Activated T-helper 17 cell treated with anti-CD3 and anti-CD28 coated beads, Interleukin-2, amount 50 U/mL, for 72 hours (primary cell): ENCODE results near the gene ANP32E. TPM values are rescaled to one million over a fixed set of nuclear protein-coding genes. Genes with fewer than 3 reads are reported as not detected.
A peak's percentile ranks its signal among the peaks of the same experiment; 100 is the strongest.
"Not testable (repeated sequence)": the region's sequence is repeated elsewhere in the genome, so short reads cannot be mapped to it uniquely, and the experiment has no call there.

Experiments
- ATAC-seq: fragments of 150-1000 bp; cut with Tn5 transposase; replicated peaks from 2 replicates; pipeline ENCODE4 v1.10.0; 2021; ENCODE audit warnings: mild to moderate bottlenecking, moderate library complexity
- H3K27ac Mint-ChIP-seq: one replicate; pipeline ENCODE4 v1.8.0; 2022; ENCODE audit warnings: mixed read lengths
- H3K27me3 Mint-ChIP-seq: one replicate; pipeline ENCODE4 v1.8.0; 2022; ENCODE audit warnings: mixed read lengths
- H3K36me3 Mint-ChIP-seq: one replicate; pipeline ENCODE4 v1.8.0; 2022; ENCODE audit warnings: low read depth, mild to moderate bottlenecking, mixed read lengths
- H3K4me1 Mint-ChIP-seq: one replicate; pipeline ENCODE4 v1.8.0; 2022; ENCODE audit warnings: mixed read lengths
- H3K4me3 Mint-ChIP-seq: one replicate; pipeline ENCODE4 v1.8.0; 2022; ENCODE audit warnings: mild to moderate bottlenecking, mixed read lengths
- H3K9me3 Mint-ChIP-seq: one replicate; pipeline ENCODE4 v1.8.0; 2022; ENCODE audit warnings: mixed read lengths
- total RNA-seq, 2 donors: library from RNA; stranded (reverse); gene quantifications; one replicate each; pipeline ENCODE4 v1.2.3, GENCODE V29; 2022

The ANP32E gene
- total RNA-seq, 2 donors from 2014 or later: 162 to 166 TPM

DNA sequence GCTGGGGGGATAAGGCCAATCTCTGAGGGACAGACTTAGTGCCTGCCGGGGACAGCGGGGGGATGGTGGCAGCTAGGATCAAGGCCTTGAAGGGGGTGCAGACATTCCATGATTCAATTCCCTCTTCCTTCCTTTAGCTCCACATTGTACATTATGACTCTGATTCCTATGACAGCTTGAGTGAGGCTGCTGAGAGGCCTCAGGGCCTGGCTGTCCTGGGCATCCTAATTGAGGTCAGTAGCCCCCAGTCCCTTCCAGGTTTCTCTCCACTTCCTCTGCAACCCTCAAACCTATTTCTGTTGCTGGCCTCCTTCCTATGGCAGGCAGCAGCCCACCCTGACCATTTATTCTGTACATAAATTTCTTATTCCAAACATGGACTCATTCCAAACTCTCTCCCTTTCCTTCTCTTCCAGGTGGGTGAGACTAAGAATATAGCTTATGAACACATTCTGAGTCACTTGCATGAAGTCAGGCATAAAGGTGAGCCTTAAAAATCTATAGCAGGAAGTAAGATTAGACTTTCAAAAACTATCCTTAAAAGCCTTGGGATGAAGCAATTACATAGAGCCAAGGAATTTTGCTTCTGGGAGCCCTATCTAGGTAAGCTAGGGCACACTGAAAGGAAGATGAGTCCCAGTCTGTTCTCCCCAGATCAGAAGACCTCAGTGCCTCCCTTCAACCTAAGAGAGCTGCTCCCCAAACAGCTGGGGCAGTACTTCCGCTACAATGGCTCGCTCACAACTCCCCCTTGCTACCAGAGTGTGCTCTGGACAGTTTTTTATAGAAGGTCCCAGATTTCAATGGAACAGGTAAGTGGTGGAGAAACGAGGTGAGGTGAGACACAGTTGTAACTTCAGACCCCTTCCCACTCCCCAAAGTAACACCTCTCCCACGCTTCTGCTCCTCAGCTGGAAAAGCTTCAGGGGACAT, 26.7 kb upstream of the ANP32E start:
- Mint-ChIP-seq H3K27me3 (peaks cover 9% of the 10 kb centered on the region), H3K4me1 (peaks cover 7% of the 10 kb centered on the region), H3K4me3 (no peak overlapping the region), H3K36me3 (peaks cover 34% of the 10 kb centered on the region), H3K9me3 (no peaks in the 10 kb centered on the region), H3K27ac (peak overlapping the region; percentile 12)
- no peak for ATAC-seq

DNA sequence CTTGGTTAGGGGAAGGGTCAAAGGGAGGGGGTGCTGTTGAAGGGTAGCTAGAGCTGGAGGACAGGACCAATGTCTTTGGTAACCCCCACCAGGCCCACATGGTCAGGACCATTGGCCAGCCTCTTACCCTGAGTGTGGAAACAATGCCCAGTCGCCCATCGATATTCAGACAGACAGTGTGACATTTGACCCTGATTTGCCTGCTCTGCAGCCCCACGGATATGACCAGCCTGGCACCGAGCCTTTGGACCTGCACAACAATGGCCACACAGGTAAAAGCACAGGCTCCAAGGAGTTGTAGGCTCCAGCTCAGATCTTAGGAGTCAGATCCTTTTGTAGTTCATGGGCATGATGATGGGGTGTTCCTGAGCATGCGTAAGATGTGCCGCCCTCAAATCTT, 25.5 kb upstream of the ANP32E start:
- no peaks in the 10 kb centered on the region for H3K9me3 Mint-ChIP-seq
- no peak for ATAC-seq
- H3K36me3 Mint-ChIP-seq: peaks cover 21% of the 10 kb centered on the region
- peaks cover under 1% of the 10 kb centered on the region for H3K4me1 Mint-ChIP-seq
- no peak overlapping the region for H3K4me3 Mint-ChIP-seq
- no peak overlapping the region for H3K27ac Mint-ChIP-seq
- H3K27me3 Mint-ChIP-seq: peaks cover 19% of the 10 kb centered on the region

DNA sequence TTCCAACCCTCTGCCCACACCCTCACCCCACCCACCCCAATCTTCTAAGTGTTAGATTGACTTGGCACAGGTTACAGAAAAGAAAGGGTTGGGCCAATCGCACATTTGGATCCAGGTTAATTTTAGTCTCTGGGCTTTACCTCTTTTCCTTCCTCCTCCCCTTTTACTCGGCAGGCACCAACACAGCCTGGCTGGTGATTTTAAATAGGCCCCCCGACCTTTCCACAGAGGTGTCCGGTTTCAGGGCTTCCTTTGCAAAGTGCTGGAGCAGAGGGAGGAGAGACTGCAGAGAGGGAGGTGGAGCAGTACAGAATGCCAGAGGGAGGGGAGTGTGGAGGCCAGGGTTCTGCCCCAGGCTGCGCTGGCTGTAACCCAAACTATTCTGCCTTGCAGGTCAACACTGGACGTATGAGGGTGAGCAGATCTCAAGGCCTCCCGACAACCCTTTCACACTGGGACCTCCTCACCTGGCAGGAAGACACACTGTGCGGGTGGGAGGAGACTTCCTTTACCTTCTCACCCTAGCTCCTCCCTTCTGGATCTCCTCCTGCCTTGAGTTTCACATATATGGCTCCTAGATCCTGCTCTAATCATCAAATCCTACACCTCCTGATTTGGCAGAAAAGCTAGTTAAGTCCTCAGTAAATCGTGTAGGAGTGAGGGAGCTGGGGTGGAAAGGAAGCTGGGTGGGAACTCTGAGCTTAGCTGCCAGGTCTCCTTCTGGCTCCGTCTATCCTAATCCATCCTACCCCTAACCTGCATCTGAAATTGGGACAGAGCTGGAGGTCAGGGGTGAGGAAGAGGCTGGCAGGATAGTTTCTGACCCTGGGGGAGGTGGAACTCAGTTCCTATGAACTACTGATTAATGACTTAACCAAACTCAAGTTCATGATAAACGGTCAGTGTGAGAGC, 24.1 kb upstream of the ANP32E start:
- no peak overlapping the region for H3K4me3 Mint-ChIP-seq
- peaks cover 12% of the 10 kb centered on the region for H3K4me1 Mint-ChIP-seq
- H3K9me3 Mint-ChIP-seq: no peaks in the 10 kb centered on the region
- peaks cover 8% of the 10 kb centered on the region for H3K36me3 Mint-ChIP-seq
- no peak overlapping the region for H3K27ac Mint-ChIP-seq
- no peak for ATAC-seq
- H3K27me3 Mint-ChIP-seq: peaks cover 23% of the 10 kb centered on the region

DNA sequence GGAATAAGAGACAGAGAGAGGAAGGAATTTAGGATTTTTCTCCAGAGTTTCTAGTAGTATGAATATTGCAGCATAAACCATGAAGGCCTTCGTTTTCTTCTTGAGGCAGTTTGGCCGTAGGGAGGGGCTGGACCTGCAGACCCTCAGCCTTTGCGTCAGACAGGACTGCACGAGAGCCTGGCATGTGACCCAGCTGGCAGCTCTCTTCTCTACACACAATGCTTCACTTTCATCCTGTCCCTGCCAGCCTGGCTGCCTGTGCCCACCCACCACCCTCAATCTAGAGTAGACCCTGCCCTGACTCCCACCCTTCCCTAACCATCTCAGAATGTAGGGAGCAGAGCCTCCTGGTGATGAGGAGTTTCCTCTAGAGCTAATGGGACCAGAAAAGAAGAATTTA, 23.3 kb upstream of the ANP32E start:
- Mint-ChIP-seq H3K27me3 (peaks cover 23% of the 10 kb centered on the region), H3K36me3 (no peaks in the 10 kb centered on the region), H3K9me3 (no peaks in the 10 kb centered on the region), H3K4me3 (no peak overlapping the region), H3K27ac (no peak overlapping the region), H3K4me1 (peaks cover 12% of the 10 kb centered on the region)
- ATAC-seq: no peak

DNA sequence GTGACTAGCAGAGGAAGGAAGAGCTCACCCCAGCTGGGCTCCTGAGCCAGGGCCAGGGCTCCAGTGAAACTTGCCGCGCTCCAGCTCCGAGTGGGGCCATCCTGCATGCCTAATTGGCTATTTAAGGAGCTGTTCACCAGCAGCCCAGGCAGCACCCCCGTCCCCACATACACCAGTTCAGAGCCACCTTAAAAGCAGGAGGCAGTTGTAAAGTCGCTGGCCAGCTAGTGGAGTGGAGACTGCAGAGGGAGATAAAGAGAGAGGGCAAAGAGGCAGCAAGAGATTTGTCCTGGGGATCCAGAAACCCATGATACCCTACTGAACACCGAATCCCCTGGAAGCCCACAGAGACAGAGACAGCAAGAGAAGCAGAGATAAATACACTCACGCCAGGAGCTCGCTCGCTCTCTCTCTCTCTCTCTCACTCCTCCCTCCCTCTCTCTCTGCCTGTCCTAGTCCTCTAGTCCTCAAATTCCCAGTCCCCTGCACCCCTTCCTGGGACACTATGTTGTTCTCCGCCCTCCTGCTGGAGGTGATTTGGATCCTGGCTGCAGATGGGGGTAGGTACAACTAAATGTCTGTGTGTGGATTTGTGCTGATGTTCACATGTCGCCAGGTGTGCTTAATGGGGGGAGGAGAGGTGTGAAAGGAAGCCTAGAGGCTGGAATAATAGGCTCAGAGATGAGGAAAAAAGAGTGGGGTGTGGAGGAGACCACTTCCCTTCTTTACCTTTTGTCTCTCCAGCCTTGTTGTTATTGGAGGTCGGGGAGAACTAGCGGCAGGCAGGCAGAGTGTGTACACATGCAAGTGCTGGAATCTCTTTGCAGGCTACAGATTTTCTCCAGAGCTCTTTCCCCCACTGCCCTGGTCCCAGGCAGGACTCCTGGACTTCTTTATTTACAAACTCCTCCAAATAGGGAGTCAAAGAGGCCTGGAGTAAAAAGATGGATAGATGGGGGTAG, 22.0 kb upstream of the ANP32E start, which contains the start of gene CA14:
Gene CA14, plus strand, starts transcription at position 151 of the 962 bp plus-strand sequence. Its CDS starts 355 bp downstream, at position 506.
- no peak for ATAC-seq
- no peak within 1 kb of the TSS for H3K27ac Mint-ChIP-seq
- H3K36me3 Mint-ChIP-seq: no peaks in the 10 kb centered on the region
- peaks cover 12% of the 10 kb centered on the region for H3K4me1 Mint-ChIP-seq
- peak within 1 kb of the TSS; percentile 81 for H3K4me3 Mint-ChIP-seq
- peaks cover 26% of the 10 kb centered on the region for H3K27me3 Mint-ChIP-seq
- no peaks in the 10 kb centered on the region for H3K9me3 Mint-ChIP-seq

DNA sequence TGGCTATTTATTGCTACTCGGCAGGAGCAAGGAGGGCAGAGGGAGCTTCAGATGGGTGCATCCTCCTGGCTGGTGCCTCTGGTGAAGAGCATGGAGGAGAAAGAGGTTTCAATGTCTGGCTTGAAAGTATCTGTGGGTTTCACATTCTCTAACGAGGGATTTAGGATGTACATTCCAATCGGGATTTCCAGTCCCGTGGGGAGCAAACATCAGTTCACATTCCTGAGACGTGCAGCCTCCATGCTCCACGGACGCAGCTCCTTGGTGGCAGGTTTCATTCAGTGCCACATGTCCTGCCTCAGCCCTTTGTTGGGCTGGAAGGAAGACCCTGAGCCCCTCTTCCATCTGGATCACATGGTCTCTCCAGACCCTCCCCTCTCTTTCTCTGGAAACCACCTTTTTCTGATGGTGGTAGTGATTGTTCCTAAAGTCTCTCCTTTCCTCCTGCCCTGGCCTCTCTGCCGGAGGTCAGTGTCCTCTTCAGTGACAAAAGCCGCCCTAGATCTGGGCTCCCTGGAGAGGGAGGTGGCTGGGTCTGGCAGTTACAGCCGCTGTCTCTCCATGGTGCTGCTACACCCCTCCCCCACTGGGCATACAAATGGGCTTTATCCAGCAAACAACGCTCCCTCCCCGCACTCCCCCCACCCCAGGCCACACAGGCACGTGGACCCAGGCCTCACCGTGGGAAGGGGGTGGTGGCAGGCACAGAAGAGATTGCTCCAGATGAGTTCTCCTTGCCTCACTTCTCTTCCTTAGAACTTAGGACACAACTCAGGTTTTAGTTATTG, 20.8 kb upstream of the ANP32E start:
- H3K4me3 Mint-ChIP-seq: peak overlapping the region; percentile 81
- H3K27me3 Mint-ChIP-seq: peaks cover 26% of the 10 kb centered on the region

DNA sequence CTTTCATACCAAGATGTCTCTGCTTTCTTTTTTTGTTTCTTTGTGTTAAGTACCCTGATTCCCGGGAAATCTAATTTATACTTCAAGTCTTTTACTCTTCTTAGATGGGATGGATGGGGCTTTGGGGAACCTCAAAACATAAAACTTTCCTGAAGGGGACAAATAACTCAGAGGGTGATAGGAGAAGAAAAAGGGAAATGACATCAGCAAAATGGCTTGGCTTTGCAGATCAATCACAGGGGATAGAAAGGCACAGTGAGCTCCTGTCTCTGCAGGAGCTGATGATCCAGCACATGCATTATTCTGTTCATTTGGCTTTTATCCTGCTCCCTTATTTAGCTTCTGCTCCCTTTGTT, 20.3 kb upstream of the ANP32E start:
- Mint-ChIP-seq H3K36me3 (no peaks in the 10 kb centered on the region), H3K4me3 (peak overlapping the region; percentile 81), H3K27me3 (peaks cover 26% of the 10 kb centered on the region), H3K9me3 (no peaks in the 10 kb centered on the region), H3K27ac (peak overlapping the region; percentile 82), H3K4me1 (peaks cover 12% of the 10 kb centered on the region)
- no peak for ATAC-seq

More for the DNA sequence above, 20.8 kb upstream of the ANP32E start:
- Mint-ChIP-seq H3K36me3 (no peaks in the 10 kb centered on the region), H3K4me1 (peaks cover 12% of the 10 kb centered on the region), H3K9me3 (no peaks in the 10 kb centered on the region), H3K27ac (no peak overlapping the region)
- ATAC-seq: no peak

DNA sequence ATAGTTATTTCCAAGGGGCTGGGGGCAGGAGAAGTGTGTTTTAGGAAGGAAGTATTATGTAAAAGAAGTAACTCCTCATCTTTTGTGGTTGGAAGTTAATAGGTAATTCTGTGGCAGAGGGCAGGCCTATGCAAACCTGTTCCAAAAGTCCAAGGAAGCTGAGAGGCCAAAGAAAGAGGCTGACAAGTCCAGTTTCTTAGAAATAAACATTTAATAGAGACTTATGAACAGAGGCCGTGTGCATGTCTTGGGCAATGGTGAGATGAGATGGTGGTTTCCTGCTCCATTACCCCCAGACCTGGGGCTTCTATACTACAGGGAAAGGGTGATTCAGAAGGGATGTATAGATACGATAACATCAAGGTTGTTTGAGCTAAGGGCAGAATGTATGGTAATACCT, 14.0 kb upstream of the ANP32E start:
- no peaks in the 10 kb centered on the region for H3K4me1 Mint-ChIP-seq

DNA sequence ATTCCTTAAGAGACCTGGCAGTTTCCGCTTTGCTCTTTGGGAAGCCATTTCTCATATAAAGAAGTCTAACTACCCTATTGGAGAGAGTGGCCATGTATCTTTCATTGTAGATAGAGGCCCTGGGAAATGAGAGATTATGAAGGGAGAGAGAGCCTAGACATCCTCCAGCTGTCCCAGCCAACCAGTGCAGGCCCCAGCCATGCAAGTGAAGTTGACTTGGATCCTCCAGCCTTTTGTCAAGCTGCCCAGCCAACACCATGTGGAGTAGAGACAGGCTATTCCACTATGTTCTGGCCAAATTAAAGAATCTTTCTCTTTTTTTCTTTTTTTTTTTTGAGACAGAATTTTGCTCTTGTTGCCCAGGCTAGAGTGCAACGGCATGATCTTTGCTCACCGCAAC, 7.1 kb upstream of the ANP32E start:
- Mint-ChIP-seq H3K4me1 (no peaks in the 10 kb centered on the region), H3K27ac (no peak overlapping the region), H3K36me3 (no peaks in the 10 kb centered on the region), H3K27me3 (no peaks in the 10 kb centered on the region), H3K9me3 (no peaks in the 10 kb centered on the region), H3K4me3 (no peak overlapping the region)
- no peak for ATAC-seq

More for the DNA sequence above, 14.0 kb upstream of the ANP32E start:
- no peak for ATAC-seq
- no peak overlapping the region for H3K4me3 Mint-ChIP-seq
- peaks cover 4% of the 10 kb centered on the region for H3K27me3 Mint-ChIP-seq
- no peak overlapping the region for H3K27ac Mint-ChIP-seq
- no peaks in the 10 kb centered on the region for H3K36me3 Mint-ChIP-seq
- no peaks in the 10 kb centered on the region for H3K9me3 Mint-ChIP-seq

DNA sequence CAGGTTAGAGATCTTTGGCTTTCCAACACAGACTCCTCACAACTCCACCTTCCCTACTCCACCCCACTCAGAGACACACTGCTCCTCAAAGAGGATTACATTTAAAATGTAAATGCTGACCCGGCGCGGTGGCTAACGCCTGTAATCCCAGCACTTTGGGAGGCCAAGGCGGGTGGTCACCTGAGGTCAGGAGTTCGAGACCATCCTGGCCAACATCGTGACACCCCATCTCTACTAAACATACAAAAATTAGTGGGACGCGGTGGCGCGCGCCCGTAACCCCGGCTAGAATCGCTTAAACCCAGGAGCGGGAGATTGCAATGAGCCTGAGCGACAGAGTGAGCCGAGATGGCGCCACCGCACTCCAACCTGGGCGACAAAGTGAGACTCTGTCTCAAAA, 1.8 kb upstream of the ANP32E start:
- H3K27me3 Mint-ChIP-seq: no peaks in the 10 kb centered on the region

DNA sequence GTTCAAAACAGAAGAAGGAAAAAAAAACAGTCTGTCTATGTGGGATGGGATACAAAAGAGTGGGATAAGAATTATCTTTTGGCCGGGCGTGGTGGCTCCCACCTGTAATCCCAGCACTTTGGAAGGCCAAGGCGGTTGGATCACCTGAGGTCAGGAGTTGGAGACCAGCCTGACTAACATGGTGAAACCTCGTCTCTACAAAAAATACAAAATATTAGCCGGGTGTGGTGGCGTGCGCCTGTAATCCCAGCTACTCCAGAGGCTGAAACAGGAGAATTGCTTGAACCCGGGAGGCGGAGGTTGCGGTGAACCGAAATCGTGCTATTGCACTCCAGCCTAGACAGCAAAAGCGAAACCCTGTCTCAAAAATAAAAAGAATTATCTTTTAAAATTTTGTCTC, 1.3 kb upstream of the ANP32E start:
- not testable (repeated sequence) for H3K4me3 Mint-ChIP-seq, H3K9me3 Mint-ChIP-seq, ATAC-seq, H3K4me1 Mint-ChIP-seq, H3K27me3 Mint-ChIP-seq, H3K27ac Mint-ChIP-seq
- H3K36me3 Mint-ChIP-seq: peaks cover 27% of the 10 kb centered on the region

More for the DNA sequence above, 1.8 kb upstream of the ANP32E start:
- Mint-ChIP-seq H3K27ac (no peak overlapping the region), H3K9me3 (no peaks in the 10 kb centered on the region), H3K4me3 (no peak overlapping the region), H3K4me1 (peaks cover 5% of the 10 kb centered on the region), H3K36me3 (peaks cover 24% of the 10 kb centered on the region)
- no peak for ATAC-seq

DNA sequence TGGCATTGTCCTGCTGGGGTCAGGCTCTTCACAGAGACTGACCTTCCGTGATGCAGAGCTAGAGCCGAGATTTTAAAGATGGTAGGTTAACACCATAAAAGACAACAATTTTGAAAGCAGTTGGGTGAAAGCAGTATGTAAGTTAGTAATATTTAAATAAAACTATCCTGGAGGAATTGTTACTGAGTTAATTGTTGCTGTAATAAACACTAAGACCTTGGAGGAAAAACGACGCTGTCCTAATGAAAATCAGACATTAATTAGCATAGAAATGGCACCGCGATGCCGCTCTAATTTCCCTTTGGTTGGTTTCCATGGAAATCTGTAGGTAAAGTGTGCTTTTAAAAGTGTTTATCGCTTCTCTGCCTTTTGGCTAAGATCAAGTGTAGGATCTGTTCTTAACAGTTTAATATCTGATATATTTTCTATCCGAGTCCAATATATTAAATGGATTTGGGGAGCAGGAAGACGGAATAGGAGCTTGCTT, 745 bp upstream of the ANP32E start:
- no peak overlapping the region for H3K4me3 Mint-ChIP-seq
- peaks cover 5% of the 10 kb centered on the region for H3K4me1 Mint-ChIP-seq
- no peaks in the 10 kb centered on the region for H3K27me3 Mint-ChIP-seq
- peaks cover 31% of the 10 kb centered on the region for H3K36me3 Mint-ChIP-seq
- no peaks in the 10 kb centered on the region for H3K9me3 Mint-ChIP-seq
- ATAC-seq: no peak
- no peak overlapping the region for H3K27ac Mint-ChIP-seq

DNA sequence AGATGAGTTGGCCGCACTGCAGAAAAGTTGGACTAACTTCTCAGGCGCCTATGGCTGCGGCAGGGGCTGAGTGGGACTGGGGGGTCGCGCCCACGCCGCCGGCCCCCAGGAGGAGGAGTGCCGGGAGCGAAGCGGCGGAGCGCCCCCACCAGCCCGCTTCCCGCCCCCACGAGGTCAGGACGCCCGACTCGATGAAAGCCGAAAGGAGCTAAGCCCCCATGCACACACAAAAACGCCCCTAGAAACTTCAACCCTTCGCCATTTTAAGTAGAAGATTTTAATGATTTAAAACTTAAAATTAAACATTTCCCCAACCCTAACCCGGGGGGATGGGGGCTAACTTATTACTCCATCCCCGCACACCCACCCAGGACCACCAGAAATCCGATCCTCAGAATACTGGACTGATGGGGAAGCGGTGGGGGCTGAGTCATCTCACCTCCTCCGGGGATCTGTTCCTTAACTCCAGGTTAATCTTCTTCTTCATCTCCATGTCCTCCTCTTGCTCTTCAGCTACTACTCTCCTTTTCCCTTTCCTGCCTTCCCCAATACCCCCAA, 539 bp downstream of the ANP32E start:
- no peak overlapping the region for H3K4me3 Mint-ChIP-seq
- ATAC-seq: peak; percentile 4
- no peaks in the 10 kb centered on the region for H3K27me3 Mint-ChIP-seq
- peaks cover 44% of the 10 kb centered on the region for H3K36me3 Mint-ChIP-seq
- H3K27ac Mint-ChIP-seq: no peak overlapping the region
- H3K9me3 Mint-ChIP-seq: no peaks in the 10 kb centered on the region
- peaks cover 5% of the 10 kb centered on the region for H3K4me1 Mint-ChIP-seq
